Activated CD4-positive, alpha-beta T cell treated with anti-CD3 and anti-CD28 coated beads, Interleukin-10, Interleukin-2, amounts not matched to agents 100 ng/mL and 50 ng/mL, durations not matched to agents 16 hours and 8 hours (primary cell): ENCODE data around the gene GAS7.
A peak's percentile ranks its signal among the peaks of the same experiment; 100 is the strongest.
"Not testable (repeated sequence)": the region's sequence is repeated elsewhere in the genome, so short reads cannot be mapped to it uniquely, and the experiment has no call there.

Source experiments
- DNase-seq: peaks from one replicate; pipeline ENCODE4 v3.0.0-alpha.2; 2020

GAS7 gene

GRCh38 chr17:10067446-10068143, 130.8 kb downstream of the GAS7 start:
- no peak for DNase-seq

GRCh38 chr17:10064536-10064935, 133.9 kb downstream of the GAS7 start:
- no peak for DNase-seq

GRCh38 chr17:10063730-10064241, 134.6 kb downstream of the GAS7 start:
- no peak for DNase-seq

DNA sequence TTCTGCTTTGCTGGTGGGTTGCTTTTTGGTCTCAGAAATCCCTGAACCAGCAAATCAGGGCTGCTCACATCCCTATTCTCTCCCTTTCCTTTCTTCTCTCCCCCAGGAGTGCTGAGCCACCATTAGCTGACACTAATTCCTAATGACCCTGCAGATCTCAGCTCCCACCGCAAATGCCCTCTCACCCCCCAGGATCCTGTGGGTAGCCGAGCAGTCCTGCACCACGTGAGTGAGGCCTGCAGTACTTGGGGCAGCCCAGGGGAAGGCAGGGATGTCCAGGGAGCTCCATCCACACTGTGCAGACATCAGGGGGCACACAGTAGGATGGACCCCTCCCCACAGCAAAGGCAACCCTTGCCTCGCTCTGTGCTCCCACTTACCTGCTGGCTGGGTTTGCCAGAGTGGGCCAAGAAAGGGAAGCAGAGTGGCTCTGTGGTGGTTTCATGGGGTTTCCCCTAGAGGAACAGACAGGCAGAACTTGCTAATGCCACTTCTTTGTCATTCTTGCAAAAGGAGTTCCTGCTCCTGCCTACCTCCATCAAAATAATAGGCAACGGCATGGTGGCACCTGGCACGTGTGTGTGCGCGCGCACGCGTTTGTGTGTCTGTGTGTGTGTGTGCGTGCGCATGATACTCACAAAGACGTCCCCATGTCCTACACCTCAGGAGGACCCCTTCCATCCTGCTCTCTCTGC, 135.6 kb downstream of the GAS7 start:
- DNase-seq = no peak

DNA sequence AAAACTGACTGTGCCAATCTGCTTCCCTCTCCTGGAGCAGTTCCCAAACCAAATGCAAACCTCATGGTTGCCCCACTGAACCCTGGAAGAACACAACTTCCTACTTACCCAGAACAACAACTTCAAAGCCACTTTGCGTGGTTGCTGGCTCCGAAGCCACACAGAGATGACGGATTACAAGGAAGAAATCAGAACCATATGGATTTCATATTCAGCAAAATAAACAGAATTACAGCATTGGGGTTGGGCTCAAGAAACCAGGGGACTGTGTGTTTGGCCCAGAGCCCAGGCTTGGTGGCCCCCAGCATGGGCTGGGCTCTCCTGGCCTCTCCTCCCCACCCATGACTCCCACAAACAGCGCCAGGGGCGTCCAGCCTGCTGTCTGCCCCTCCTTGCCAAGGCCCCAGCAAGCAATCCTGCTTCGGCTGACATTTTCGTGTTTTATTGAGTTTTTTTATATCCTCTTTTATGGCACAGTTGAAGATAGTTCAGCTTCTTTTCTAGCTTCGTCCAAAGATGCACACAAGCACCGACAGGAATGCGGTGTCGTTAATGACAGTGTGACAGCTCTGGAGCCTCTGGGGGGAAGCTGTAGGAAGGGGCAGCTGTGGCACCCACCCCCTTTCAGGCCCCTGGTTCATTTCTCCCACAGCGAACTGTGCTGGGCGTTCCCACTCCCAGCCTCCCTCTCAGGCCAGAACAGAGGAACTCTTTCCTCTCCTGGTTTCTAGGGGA, 137.1 kb downstream of the GAS7 start:
- DNase-seq = no peak

DNA sequence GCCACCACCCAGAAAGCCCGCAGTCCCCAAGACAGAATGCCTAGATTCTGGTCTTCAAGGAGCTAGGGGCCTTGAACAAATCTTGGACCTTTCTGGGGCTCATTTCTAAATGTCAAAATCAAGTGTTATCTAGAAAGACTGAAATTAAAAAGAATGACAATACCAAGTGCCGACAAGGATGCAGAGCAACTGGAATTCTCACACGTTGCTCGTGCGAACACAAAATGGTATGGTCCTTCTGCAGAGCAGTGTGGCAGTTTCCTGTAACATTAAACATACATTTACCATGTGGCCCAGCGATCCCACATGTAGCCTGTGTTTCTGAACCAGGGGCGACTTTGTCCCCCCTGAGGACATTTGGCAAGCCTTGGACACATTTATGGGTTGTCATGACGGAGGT, 137.9 kb downstream of the GAS7 start:
- no peak for DNase-seq

DNA sequence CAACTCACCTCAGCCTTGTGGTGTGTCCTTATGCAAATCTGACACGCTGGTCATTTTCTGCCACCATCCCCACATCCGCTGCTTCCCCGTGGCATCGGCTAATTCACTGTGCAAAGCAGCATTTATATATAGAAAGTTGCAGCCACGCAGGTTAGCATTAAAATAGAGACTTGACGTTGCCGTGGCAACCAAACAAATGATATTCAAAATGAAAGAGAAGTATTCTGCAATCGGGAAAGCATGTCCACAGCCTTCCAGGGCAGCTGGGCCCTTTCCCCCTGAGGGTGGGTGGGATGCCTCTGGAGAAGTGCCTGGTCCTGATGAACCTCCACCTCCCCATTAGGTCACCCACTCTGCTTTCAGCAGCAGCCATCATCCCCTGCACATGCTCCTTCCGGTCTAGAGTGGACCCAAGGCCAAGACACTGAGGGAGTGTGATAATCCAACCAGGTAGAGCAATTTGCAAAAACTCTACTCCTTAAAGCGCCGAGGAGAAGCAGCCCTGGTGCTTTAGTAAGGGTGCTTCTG, 138.7 kb downstream of the GAS7 start:
- peak; percentile 4 for DNase-seq

DNA sequence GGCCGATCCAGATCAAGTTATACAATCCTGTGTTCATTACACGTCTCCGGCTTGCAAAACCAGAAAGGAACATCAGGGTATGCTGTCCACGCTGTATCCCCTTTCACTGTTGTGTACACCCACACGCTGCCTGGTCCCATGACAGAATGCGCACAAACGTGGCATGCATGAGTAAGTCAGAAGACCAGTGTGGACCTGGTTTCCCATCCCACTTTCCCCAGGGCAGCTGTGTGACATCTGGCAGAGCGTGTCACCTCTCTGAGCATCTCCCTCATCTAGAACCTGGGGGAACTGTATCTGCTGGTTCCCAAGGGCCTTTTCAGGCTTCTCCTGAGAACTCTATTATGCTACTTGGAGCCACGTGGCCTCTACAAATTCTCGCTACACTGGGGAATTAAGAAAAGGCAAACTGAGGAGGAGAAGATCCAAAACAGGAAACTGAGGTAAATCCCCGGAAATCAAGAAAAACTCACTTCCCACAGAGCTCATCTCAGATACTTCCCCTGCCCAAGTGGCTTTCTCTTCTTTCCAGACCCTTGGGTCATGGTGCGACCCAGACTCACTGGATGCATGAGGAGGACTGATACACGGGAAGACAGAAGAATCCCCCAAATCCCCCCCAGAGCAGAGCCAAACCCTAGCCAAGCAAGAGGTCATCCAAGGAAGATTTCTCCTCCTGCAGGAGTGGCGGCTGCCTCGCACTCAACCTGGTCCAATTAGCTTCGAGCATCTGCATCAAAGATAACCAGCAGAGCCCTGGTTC, 139.3 kb downstream of the GAS7 start:
- no peak for DNase-seq

DNA sequence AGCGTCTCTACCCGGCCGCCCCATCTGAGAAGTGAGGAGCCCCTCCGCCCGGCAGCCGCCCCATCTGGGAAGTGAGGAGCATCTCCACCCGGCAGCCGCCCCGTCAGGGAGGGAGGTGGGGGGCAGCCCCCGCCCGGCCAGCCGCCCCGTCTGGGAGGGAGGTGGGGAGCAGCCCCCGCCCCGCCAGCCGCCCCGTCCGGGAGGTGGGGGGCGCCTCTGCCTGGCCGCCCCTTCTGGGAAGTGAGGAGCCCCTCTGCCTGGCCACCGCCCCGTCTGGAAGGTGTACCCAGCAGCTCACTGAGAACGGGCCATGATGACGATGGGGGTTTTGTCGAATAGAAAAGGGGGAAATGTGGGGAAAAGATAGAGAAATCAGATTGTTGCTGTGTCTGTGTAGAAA, 140.9 kb downstream of the GAS7 start:
- DNase-seq = not testable (repeated sequence)

- DNase-seq = no peak
Measured at GRCh38 chr17:10055262-10055975, 143.0 kb downstream of the GAS7 start.

GRCh38 chr17:10053782-10054540, 144.4 kb downstream of the GAS7 start:
- DNase-seq = no peak

DNA sequence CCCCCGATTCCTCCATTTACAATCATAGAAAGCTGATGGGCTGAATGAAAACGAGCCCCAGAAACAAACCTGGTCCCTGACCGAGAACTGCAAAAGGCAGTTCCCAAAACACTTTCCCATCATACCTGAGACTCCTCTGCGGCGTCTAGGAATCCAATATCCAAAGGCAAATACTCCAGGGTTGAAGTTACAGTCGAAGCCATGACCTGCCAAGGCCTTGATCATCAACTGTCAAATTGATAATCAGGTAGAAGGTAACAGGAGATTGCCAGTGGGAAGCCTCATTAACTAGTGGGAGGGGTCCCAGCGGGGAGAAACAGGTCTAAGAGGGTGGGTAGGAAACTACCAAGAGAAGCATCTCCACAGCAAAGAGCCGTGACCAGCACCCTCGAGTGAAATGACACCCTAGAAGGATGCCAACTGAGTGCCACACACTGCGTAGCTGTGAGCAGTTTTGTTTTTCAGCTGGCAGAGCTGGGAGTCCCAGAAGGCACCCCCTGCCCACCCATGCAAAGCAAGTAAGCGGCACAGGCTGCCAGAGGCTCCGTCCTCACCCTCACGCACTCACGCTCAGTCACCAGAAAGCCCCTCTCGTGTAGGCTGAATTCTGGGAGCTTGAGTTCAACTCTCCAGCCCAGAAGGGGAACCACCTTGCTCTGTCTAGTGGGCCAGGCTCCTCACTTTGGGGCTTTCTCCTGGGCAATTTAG, 146.1 kb downstream of the GAS7 start:
- DNase-seq = no peak

DNA sequence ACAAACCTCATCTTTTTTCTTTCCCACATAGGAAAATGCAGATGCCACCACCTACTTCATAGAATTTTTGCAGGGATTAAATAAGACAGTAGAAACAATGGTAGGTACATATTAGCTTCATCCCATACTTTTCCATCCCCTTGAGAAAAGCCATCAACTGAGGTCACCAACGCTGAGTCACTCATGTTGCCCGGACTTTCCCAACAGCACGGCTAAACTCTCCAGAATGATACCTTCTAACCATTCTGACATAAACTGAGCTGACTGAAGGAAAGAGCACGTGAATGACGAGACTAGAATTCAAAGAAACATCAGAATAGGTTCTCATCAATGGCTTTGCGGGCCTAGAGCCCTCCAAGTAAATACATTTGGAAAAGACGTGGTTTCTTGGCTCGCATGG, 147.3 kb downstream of the GAS7 start:
- DNase-seq = no peak

DNA sequence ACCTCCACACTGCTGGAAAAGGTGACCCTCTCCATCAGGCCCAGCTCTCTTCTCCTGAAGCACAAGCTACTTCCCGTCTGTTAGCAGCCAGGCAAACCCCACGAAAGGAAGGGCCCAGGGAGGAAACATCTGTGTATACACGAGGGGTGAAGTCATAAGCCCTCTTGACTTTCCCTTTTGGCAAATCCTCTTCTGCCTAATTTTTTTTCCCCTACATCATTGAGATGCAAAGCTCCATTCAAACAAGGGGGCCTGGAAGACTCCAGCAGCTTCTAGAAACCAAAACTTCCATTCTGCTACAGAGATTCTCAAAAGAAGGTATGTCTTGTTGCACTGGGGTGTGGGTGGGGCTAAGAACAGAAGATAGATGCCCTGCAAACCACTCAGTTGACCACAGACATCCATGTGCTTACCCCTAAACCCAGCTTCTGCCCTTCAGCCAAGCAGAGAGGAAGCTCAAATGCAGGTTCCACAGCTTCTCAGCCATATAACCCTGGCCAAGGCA, 147.8 kb downstream of the GAS7 start:
- DNase-seq = no peak

DNA sequence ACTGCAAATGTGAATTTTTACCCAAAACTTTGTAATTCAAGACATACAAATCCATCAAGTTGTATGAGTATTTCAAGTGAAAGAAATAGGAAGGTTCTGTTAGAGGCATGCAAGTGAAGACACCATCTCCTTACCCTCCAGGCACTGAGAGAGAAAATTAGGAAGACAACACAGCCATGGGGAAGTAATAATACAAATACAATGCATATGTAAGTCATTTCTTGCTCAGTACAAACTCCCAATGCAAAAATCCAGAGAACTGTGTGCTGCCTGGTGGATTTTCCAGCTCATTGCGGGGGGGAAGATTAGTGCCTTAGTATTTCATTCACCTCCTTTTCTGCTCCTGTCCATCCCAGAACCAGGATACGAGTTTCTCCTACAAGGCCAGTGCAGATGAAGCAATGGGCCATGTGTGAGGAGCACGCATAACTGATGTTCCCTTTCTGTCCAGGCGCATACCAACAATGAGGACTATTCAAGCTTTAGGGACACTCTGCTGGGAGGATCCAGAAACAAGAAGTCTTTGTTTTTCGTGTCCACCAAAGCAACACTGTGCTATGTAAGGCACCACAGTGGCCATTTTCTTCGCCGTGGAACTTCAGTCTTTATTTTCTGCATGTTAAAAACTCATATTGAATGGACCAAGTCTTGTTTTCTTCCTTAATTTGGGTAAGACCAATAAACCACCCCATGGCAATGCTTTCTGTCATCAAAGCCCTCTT, 149.6 kb downstream of the GAS7 start:
- DNase-seq = no peak

GRCh38 chr17:10046786-10047785, 151.3 kb downstream of the GAS7 start:
- DNase-seq = no peak

DNA sequence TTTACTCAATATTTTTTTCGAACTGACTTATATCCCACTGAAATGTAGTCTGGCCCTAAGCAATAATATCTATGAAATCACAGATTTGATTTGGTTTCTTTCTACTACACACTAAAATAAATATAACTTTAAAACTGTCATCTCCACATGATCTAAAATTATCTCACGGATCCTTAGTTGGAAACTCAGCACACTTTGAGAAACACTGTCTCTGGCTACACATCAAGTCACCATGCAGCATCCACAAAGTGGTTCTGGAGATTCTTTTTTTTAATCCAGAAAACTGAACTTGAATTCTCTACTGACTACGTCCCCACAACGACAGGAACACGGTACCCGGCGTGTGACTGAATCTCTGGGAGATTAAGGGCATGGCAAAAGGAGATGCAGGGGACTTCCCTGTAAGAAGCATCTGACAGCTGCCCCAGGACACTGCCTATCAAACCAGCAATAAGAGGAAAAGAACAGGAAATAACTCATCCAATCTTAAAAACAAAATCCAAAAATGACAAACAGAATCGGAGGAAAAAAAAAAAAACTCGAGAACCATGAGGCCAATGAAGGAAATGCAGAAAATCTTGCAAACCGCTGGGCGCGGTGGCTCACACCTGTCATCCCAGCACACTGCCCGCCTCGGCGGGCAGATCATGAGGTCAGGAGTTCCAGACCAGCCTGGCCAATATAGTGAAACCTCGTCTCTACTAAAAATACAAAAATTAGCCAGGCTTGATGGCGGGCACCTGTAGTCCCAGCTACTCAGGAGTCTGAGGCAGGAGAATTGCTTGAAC, 152.3 kb downstream of the GAS7 start:
- DNase-seq = no peak
